T follicular helper cell (primary cell): ENCODE results near the gene SLC30A5.
"Not testable (repeated sequence)": the region's sequence is repeated elsewhere in the genome, so short reads cannot be mapped to it uniquely, and the experiment has no call there.

ENCODE experiments used
- DNase-seq: peaks from one replicate; pipeline ENCODE4 v3.0.0-alpha.2; 2020; ENCODE audit warnings: low read depth
- total RNA-seq, 2 experiments: gene quantifications; one replicate each; lab custom pipeline; 2026; lab: John Stamatoyannopoulos, UW

SLC30A5 gene
- 71.5 to 115 reads per million in 2 experiments for total RNA-seq

DNA sequence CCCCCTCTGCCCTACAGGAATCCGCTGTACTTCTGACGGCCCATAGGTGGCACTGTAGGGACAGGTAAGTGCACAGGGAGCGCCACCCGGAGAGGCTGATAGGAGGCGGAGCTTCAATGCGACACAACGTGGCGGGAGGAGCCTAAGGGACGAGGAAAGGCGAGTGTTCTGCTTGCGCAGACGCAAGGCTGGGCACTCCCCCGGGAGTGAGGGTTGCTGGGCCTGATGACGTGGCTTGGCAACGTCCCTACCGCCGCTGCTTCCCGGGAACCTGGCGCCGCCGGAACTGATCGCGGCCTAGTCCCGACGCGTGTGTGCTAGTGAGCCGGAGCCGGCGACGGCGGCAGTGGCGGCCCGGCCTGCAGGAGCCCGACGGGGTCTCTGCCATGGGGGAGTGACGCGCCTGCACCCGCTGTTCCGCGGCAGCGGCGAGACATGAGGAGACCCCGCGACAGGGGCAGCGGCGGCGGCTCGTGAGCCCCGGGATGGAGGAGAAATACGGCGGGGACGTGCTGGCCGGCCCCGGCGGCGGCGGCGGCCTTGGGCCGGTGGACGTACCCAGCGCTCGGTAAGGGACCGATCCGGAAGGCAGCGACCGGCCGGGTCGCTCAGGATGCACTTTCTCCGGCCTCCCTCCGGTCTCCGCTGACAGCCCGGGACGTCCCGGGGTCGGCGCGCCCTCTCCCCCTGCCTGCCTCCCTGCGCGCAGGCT, at the start of gene SLC30A5:
Gene SLC30A5 (plus strand): TSS at position 244 of the 712 bp plus-strand sequence. CDS start 242 bp downstream, at position 486.
- peak; percentile 98 for DNase-seq

DNA sequence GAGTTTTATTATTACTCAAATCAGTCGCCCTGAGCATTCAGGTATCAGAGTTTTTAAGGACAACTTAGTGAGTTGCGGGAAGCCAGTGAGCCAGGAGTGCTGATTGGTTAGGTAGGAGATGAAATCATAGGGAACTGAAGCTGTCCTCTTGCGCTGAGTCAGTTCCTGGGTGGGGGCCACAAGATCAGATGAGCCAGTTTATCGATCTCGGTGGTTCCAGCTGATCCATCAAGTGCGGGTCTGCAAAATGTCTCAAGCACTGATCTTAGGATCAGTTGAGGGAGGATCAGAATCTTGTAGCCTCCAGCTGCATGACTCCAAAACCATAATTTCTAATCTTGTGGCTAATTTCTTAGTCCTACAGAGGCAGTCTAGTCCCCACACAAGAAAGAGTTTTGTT, 48.6 kb upstream of the SLC30A5 start:
- not testable (repeated sequence) for DNase-seq

DNA sequence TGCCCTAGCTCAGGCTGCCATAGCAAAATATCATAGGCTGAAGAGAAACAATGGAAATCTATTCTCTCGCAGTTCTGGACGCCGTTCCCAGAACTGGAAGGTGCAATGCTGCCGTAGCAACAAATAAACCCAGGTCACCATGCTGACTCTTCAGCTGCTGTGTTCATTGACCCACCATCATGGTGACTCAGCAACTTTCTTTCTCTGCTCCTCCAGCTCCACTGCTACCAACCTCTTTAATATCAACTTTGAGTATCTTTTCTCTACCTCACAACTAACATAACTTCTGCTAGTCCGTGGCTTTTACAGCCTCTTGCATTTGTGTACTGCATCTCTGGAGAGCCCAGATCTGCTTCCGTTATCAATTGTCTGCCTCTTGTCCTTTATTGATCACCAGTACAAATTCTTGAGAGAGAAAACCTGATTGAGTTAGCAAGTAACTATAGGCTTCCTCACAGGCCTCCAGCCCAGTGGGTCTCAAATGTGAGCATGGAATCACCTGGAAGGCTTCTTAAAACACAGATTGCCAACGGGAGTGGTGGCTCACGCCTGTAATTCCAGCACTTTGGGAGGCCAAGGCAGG, 47.3 kb upstream of the SLC30A5 start:
- DNase-seq: no peak

DNA sequence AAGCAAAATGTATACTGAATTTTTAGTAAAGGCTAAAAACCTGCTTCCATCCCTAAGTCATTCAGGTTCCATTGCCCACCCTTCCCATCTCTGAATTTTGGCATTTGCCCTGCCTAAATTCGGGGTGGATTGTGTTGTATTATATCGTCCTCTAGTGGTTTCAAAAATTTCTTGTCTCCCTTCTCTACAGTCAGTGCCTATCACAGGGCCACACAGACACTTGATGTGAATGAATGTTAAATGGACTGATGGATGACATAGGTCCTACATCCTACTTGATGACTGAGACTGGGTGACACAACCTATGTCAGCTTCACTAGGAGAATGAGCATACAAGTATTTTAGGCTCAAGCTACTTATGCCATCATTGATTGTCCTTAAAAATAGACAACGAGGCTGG, 45.6 kb upstream of the SLC30A5 start:
- DNase-seq: no peak

DNA sequence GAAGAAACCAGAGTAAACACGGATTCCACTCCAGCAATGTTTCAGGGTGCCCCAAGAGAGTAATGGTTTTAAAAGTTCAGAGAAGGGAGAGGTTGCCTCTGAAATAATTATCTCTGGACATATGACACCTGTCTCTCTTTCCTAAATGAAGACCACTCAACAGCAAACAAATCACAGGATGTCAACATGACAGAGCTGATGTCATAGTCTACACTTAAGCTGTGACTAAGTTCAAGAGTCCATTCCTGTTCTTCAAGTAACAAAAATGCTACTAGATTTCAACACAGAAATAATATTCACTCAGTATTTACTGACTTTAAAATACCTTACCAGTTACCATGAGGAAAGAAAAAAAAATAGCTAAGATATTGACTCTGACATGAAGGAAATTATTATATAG, 44.7 kb upstream of the SLC30A5 start:
- DNase-seq: no peak

DNA sequence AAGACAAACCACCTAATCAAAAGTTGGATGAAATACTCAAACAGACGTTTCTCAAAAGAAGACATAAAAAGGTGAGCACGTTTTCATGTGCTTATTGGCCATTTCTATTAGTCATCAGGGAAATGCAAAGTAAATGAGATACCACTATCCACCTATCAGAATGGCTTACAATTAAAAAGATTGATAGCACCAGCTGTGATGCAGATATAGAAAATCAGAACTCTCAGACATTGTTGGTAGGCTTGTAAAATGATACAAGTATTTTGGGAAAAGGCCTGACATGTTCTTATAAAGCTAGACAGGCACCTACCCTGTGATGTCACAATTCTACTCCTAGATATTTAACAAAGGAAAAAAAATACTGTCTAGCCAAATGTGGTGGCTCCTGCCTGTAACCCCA, 44.0 kb upstream of the SLC30A5 start:
- DNase-seq: no peak

DNA sequence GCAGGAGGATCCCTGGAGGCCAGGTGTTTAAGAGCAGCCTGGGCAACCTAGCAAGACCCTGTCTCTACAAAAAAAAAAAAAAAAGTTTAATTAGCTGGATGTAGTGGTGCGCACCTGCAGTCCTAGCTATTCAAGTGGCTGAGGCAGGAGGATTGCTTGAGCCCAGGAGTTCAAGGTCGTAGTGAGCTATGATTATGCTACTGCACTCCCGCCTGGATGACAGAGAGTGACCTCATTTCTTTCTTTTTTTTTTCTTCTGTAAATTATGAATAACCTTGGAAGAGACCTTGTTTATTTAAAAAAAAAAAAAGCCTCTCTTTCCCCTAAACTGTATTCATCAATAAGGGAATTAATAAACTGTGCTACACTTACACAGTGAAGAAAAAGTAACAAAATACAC, 43.6 kb upstream of the SLC30A5 start:
- no peak for DNase-seq

DNA sequence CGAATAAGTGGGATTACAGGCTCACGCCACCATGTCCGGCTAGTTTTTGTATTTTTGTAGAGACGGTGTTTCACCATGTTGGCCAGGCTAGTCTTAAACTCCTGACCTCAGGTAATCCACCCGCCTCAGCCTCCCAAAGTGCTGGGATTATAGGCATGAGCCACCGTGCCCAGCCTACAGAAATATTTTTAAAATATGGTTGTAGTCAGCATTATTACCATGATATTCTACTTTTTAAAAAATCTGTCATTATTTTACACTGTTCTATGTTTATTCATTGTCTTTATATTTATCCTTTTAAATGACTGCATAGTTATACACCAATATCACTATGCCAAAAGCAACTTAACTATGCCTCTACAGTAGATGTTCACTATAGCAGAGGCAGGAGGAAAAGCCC, 41.6 kb upstream of the SLC30A5 start:
- DNase-seq: no peak

DNA sequence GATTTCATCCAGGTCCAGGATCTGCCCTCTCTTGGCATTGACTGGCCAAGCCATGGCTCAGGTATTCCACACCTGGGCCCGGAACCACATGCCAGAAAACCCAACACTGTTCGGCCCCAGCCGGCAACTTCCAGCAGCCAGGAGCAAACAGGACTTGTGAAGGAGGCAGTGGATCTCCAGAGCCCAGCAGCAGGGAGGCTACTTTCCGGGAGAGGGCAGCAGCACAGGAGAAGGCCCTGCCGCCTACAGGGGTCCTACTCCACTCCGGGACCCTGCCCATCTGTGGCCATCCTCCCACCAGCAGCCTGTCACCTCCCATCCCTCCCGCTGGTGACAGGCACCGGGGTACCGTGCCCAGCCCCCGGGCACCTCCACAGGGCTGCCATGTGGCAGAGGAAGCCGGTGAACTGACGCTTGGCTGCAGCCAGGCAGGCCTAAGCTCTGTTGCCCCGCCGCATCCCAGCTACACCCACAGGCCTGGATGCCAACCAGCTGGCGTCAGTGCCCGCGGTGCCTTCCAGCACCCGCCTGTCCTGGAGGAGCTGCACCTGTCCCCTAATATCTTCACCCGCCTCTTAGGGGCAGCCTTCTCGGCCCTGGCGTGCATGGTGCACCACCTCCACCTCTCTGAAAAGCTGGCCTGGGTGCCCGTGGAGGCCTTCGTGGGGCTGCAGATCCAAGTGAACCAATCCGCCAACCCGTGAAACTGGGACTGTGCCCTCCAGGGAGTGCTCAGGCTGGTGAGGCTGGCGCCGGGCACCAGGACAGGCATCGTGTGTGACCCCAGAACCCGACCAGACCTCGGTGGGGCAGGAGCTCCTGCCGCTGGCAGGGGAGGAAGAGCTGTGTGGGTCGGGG, 18.9 kb upstream of the SLC30A5 start:
- DNase-seq: no peak

DNA sequence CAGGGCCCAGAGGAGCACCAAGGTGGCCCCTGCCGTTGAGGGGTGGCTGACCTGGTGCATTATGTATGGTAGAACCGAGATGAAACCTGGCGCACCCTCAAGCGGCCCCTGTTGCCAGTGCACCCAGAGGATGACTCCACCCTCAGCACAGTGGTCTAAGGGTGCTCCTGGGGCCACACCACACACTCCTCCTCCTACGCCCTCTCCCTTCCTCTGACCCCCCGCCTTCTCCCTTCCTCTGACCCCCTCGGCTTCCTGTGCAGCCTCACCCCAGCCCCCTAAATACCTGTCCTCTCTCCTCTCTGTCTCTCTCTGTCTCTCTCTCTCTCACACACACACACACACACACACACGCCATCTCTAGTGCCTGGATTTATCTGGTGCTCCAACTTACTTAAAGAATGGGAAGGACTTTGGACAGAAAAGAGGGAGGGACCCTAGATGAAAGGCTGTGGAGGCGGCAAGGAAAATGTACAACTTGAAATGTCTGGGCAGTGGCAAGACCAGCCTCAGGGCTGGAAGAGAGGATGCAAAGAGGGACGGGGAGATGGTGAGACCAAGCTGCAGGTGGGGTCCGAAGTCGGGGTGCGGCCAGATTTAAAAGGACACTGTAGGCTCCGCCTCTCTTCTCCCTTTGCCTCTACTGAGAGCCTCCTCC, 18.2 kb upstream of the SLC30A5 start:
- DNase-seq: no peak

DNA sequence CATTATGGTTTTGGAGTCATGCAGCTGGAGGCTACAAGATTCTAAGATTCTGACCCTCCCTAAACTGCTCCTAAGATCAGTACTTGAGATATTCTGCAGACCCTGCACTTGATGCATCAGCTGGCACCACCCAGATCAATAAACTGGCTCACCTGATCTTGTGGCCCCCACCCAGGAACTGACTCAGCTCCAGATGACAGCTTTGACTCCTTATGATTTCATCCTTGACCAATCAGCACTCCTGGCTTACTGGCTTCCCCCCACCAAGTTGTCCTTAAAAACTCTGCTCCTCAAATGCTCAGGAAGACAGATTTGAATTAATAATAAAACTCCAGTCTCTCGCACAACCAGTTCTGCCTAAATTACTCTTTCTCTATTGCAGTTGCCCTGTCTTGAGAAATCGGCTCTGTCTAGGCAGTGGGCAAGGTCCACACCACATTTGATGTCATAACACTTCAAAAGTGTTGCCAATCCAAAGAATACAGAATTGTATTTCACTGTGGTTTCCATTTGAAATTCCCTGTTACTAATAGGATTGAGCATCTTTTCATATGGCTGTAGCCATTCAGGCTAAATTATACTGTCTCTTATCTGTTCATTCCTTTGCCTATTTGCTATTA, 14.8 kb upstream of the SLC30A5 start:
- no peak for DNase-seq

DNA sequence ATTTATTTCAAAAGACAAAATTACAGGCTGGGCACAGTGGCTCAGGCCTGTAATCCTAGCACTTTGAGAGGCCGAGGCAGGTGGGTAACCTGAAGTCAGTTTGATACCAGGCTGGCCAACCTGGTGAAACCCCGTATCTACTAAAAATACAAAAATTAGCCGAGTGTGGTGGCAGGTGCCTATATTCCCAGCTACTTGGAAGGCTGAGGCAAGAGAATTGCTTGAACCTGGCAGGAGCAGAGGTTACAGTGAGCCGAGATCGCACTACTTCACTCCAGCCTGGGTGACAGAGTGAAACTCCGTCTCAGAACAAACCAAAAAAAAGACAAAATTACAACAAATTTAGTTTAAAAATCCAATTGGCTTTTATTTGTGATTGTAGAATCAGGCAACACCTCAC, 14.3 kb upstream of the SLC30A5 start:
- DNase-seq: no peak

DNA sequence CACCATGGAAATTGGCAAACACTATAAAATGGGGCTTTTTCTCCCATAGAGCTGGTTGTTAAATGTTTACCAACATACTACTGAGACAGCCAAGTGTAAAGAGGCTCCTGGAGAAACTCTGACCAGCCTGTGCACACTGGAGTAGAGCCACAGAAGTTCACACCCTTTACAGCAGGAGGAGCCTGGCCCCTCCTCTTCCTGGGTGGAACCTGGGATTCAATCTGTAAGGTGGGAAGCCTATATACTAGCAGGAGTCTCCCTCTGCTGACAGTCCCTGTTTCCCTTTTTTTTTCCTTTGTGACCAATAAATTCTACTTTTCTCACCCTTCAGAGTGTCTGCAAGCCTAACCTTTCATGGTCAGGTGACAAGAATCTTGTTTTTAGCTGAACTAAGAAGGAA, 10.4 kb upstream of the SLC30A5 start:
- DNase-seq: no peak

DNA sequence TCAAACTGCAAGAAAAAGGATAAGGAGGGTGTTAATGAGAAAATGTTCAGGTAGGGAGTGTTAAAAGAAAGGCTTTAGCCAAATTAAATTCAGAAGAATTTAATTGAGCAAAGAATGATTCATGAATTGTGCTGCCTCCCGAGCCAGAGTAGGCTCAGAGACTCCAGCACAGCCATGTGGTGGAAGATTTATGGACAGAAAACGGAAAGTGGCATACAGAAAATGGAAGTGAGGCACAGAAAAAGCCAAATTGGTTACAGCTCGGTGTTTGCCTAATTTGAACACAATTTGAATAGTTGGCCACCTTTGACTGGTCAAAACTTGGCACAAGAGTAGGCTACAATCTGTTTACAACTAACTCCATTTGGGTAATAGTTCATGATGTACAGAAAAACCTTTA, 9.6 kb upstream of the SLC30A5 start:
- no peak for DNase-seq

DNA sequence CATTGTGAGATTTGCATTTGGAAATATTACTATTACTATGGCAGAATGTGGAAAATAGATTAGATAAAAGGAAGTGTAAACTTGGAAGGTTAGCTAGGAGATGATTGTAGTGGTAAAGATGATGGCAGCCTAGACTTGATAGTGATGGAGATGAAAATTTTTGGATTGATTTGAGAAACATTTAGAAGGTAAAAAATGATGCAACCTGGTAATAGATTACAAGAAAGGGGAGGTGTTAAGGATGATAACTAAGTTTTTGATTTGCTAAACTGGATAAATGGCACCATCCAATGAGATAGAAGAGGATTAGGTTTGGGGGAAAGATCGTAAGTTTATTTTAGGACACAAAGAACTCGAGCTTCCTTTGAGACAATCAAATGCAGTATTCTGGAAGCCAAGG, 8.9 kb upstream of the SLC30A5 start:
- no peak for DNase-seq

DNA sequence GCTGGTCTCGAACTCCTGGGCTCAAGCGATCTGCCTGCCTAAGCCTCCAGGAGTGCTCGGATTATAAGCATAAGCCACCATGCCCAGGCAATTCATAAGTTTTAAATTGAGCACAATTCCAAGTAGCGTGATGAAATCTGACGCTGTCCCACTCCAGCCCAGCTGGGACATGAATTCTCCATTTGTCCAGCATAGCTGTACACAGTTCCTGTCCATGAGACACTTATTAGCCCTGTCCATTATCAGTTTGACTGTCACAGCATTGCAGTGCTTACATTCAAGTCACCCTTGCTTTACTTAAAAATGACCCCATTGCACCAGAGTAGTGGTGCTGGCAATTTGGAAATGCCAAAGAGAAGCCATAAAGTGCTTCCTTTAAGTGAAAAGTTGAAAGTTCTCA, 7.6 kb upstream of the SLC30A5 start:
- no peak for DNase-seq

DNA sequence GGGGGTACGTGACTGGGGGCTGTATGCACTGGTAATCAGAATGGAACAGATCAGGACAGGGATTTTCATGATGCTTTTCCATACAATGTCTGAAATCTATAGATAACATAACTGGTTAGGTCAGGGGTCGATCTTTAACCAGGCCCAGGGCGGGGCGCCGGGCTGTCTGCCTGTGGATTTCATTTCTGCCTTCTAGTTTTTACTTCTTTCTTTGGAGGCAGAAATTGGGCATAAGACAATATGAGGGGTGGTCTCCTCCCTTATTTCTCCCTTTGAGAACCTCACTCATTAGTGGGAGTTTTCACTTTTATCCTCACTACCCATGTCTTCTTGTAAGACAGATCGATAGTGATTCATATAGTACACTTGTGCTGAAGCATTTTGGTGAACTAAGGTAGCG, 5.8 kb upstream of the SLC30A5 start:
- DNase-seq: not testable (repeated sequence)

DNA sequence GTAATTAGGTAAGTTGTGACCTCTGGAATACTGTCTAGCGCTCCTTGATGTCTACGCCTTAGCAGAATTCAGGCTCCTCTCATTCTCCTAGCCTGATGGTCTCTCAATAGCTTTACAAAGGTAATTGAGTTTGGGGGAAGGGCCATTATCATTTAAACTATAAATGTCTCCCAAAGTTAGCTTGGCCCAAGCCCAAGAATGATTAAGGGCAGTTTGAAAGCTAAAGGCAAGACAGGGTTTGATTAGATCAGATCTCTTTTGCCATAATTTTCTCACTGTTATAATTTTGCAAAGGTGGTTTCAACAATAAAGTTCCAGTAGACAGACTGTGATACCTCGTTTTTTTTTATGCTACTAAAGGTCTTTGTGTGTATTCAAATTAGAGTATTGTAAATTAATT, 3.7 kb upstream of the SLC30A5 start:
- DNase-seq: no peak

DNA sequence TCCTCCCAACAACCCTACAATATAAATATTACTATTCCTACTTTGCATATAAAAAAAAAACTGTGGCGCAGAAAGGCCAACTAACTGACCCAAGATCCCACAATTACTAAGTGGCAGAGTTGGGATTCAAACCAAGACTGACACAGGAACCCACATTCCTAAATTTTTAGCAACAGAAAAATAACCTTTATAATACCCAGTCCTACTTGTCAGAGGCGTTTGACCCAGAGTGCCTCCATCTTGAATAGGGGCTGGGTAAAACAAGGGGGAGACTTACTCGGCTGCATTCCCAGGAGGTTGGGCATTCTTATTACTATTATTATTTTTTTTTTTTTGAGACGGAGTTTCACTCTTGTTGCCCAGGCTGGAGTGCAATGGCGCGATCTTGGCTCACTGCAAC, 2.0 kb upstream of the SLC30A5 start:
- DNase-seq: no peak

DNA sequence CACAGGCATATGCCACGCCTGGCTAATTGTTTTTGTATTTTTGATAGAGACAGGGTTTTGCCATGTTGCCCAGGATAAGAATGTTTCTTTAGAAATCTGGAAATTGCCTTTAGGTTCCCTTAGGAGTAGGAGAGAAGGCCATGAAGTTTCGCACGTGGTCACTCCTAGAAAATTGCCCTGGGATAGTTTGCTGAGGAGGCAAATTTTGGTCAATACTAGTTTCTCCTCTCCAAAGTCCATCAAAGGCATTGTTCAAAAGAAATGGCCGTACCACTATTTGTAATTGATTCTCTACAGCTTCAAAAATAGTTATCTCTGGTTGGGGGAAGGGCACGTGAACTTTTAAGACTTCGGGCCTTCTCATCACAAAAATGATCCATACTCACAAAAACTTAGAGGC, 845 bp upstream of the SLC30A5 start:
- no peak for DNase-seq

DNA sequence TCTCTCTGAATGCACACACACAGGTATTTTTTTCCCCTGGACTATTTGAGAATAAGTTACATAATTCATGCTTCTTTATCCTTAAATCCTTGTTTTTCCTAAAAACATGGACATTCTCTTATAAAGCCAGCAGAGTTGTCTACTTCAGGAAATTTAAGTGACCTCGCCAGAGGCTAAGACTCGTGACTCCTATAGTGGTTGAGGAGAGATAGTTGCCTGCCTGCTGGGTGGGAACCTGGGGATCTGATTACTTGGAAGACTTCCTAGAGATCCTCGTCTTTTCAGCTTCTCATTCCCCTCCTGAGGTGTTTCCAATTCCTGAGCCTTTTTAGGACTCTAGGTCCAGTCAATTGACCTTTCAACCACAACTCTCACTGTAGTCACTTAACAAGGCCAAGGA, 5.5 kb downstream of the SLC30A5 start:
- DNase-seq: no peak

DNA sequence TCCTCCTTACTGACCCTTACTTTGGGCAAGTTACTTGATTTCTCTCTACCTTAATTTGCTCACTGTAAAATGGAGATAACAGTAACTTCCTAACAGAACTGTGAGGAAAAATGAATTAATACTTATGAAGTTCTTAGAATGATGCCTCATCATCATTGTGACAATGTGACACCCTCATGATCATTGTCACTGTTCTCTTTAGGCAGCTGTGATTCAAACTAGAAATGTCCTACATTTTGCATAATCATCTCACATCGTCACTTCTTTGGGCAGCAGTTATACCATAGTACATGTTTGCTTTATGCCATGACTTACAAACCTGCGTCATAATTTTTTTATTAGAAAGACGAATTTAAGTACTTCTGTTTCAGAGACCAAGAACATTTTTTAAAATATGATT, 9.7 kb downstream of the SLC30A5 start:
- no peak for DNase-seq
